Activated naive CD4-positive, alpha-beta T cell treated with anti-CD3 and anti-CD28 coated beads, Interleukin-2, amount 50 U/mL, for 72 hours (primary cell): ENCODE measurements around the gene RINT1. TPM values are rescaled to one million over a fixed set of nuclear protein-coding genes. Genes with fewer than 3 reads are reported as not detected.
"Not testable (repeated sequence)": the region's sequence is repeated elsewhere in the genome, so short reads cannot be mapped to it uniquely, and the experiment has no call there.

Source experiments
- ATAC-seq, 2 donors: fragments of 150-1000 bp; cut with Tn5 transposase; 2 replicates each; pipeline ENCODE4 v1.10.0; 2021; ENCODE audit warnings: mild to moderate bottlenecking in 2 of 2, moderate library complexity in 2 of 2
- DNase-seq, 2 donors: peaks; one replicate each; pipeline ENCODE4 v3.0.0; 2021 to 2022; ENCODE audit warnings: low spot score in 2 of 2
- H3K27ac Mint-ChIP-seq, 2 donors: one replicate each; pipeline ENCODE4 v1.8.0; 2022; ENCODE audit warnings: mild to moderate bottlenecking in 2 of 2, mixed read lengths in 2 of 2
- H3K36me3 Mint-ChIP-seq, 2 donors: one replicate each; pipeline ENCODE4 v1.8.0; 2022; ENCODE audit warnings: mixed read lengths in 2 of 2
- H3K9me3 Mint-ChIP-seq, 2 donors: one replicate each; pipeline ENCODE4 v1.8.0; 2022; ENCODE audit warnings: mixed read lengths in 2 of 2
- total RNA-seq, 2 donors: library from RNA; stranded (reverse); gene quantifications; one replicate each; pipeline ENCODE4 v1.2.3, GENCODE V29; 2022

Gene RINT1
- total RNA-seq, 2 donors from 2014 or later = 21.9 to 25.5 TPM

DNA sequence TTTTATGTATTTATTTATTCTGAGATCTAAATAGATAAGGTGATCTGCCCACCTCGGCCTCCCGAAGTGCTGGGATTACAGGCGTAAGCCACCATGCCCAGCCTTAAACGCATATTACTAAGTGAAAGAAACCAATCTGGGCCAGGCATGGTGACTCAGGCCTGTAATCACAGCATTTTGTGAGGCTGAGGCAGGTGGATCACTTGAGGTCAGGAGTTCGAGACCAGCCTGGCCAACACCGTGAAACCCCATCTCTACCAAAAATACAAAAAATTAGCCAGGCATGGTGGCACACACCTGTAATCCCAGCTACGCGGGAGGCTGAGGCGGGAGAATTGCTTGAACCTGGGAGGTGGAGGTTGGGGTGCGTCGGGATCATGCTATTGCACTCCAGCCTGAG lies 7.6 kb upstream of the RINT1 start:
- not testable (repeated sequence) for H3K27ac Mint-ChIP-seq, DNase-seq, H3K36me3 Mint-ChIP-seq, H3K9me3 Mint-ChIP-seq, ATAC-seq

DNA sequence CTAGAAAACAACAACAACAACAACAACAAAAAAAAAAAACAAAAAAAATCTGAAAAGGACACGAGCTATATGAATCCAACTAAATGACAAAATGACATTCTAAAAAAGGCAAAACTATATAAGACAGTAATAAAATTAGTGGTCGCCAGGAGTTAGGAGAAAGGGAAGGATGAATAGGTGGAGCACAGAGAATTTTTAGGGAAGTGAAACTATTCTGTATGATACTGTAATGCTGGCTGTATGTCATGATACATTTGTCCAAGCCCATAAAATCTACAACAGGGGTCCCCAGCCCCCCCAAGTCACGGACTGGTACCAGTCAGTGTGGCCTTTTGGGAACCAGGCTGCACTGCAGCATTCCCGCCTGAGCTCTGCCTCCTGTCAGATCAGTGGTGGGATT lies 7.2 kb upstream of the RINT1 start:
- Mint-ChIP-seq H3K36me3 (peaks cover 2 to 5% of the 10 kb centered on the region in 2 donors), H3K9me3 (no peaks in the 10 kb centered on the region), H3K27ac (no peak overlapping the region)
- ATAC-seq (no peak), DNase-seq (no peak)

DNA sequence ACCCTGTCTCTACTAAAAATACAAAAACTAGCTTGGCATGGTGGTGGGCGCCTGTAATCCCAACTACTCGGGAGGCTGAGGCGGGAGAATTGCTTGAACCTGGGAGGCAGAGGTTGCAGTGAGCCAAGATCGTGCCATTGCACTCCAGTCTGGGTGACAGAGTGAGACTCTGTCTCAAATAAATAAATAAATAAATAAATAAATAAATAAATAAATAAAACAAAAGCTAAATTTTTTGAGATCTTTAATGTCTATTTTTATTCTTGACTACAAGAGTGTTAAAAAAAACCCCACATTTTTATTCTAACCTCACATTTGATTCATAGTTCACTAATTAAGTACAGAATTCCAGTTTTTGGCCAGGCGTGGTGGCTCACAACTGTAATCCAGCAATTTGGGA lies 4.3 kb upstream of the RINT1 start:
- not testable (repeated sequence) for H3K27ac Mint-ChIP-seq, H3K9me3 Mint-ChIP-seq, H3K36me3 Mint-ChIP-seq, DNase-seq, ATAC-seq

DNA sequence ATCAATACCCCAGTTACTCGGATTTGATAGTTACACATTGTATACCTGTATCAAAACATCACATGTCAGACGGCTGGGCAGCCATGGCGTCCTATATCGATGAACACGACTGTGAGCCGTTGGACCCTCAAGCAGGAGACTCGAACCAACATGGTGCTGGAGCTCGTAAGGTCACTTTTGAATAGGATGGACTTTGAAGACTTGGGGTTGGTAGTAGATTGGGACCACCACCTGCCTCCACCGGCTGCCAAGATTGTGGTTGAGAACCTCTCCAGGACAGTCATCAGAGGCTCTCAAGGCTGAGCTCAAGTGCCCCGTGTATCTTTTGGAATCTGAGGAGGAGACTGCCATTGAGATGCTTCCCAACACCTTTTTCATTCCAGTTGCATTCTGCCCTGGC lies 1.9 kb upstream of the RINT1 start:
- H3K9me3 Mint-ChIP-seq = no peaks in the 10 kb centered on the region
- H3K27ac Mint-ChIP-seq = peak overlapping the region in 1 of 2 donors; percentile 29
- peaks cover 0 to 16% of the 10 kb centered on the region in 2 donors for H3K36me3 Mint-ChIP-seq
- ATAC-seq (no peak), DNase-seq (no peak)

DNA sequence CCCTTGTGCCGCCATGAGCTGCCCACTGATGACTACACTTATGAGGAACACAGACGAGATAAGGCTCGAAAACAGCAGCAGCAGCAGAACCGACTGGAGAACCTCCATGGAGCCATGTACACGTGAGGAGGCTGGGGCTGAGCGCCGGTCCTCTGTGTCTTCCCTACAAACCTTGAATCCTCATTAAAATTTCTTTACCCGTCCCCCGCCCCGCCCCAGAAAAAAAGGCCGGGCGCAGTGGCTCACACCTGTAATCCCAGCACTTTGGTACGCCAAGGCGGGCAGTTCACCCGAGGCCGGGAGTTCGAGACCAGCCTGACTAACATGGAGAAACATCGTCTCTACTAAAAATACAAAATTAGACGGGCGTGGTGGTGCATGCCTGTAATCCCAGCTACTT lies 1.5 kb upstream of the RINT1 start:
- Mint-ChIP-seq H3K9me3 (no peaks in the 10 kb centered on the region), H3K36me3 (peaks cover 0 to 16% of the 10 kb centered on the region in 2 donors), H3K27ac (peak overlapping the region in 1 of 2 donors; percentile 29)
- no peak for DNase-seq
- no peak for ATAC-seq

DNA sequence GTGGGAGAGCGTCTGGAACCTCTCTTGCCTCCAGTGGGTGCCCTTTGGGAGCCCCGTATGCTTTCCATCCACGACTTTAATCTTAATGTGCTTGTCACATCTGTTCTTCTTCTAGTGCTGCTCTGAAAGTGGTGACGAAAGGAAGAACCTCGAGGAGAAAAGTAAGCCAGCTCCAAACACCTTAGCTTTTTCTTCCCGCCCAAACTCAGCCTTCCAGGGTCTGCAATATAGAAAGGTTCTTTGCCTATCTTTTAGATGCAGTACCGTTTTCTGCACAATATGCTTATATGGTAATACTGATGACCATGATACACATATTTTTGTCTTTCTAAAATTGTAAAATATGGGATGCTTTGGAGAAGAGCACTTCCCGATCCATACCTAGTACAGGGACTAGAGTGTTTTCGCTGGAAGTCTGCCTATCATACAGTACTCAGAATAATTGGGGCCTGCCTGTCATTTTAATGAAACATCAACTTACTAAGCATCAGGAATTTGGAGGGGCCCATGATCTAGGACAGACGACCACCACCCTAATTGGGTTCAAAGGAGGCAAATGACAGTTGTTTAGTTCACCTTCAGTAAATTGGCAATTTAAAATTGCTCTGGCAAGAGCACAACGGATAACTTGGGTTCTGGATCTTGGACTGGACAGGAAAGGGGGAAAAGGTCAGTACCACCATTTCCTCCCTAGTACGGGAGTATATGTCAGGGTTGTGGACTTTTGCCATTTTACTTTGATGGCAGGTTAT lies 884 bp downstream of the RINT1 start:
- Mint-ChIP-seq H3K27ac (peak overlapping the region; percentile 95), H3K9me3 (no peaks in the 10 kb centered on the region), H3K36me3 (peaks cover 6 to 16% of the 10 kb centered on the region in 2 donors)
- DNase-seq (no peak), ATAC-seq (no peak)

DNA sequence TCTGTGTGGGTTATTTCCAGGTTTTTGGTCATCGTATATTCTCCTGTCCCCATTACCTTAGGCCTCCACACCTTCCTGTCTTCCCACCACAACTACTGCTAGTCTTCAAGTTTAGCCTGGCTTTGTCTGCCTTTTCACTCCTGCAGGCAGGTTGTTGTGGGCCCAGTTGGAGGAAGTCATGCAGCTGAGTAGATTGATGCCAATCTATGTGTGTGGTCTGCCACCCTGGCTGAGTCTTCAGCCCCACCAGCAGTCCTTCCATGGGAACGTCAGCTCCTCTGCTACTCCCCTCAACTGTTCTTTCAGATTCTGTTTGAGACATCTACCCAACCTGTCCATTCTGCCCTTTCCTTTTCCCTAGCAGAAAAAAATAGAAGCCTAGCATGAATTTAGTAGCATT lies 6.3 kb downstream of the RINT1 start:
- DNase-seq (no peak), ATAC-seq (no peak)
- peaks cover 17 to 19% of the 10 kb centered on the region in 2 donors for H3K36me3 Mint-ChIP-seq
- no peaks in the 10 kb centered on the region for H3K9me3 Mint-ChIP-seq
- H3K27ac Mint-ChIP-seq = no peak overlapping the region

DNA sequence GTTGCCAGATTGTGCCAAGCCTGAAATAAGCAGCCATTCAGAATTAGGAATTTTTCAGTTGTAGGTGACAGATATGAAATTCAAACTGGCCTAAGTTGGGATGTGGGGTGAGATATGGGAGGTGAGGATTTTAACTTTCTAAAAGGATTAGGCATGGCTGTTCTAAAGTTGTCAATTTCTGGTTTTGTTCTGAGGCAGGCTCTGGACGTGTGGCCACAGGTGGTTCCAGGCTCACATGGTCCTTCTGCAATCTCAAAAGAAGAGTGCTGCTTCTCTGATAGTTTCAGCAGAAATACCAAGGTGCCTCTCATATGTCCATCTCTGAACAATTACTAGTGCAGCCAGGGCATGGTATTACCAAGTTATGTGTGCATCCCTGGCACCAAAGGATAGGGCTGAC lies 27.9 kb downstream of the RINT1 start:
- H3K27ac Mint-ChIP-seq = peak overlapping the region in 1 of 2 donors; percentile 5
- ATAC-seq = no peak
- H3K36me3 Mint-ChIP-seq = peaks cover 0 to 6% of the 10 kb centered on the region in 2 donors
- no peaks in the 10 kb centered on the region for H3K9me3 Mint-ChIP-seq
- DNase-seq = no peak

DNA sequence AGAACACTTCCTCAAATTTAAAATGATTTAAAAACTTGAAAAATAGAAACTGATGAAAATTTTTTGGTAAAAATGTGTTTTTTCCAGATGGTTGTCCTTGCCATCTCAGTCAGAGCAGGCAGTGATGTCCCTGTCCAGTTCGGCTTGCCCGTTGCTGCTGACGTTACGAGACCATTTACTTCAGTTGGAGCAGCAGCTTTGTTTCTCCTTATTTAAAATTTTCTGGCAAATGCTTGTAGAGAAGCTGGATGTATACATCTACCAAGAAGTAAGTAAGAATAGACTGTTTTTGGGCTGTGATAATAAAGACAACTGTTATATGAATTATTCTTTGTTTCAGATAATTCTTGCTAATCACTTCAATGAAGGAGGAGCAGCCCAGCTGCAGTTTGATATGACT lies 33.2 kb downstream of the RINT1 start:
- H3K27ac Mint-ChIP-seq = no peak overlapping the region
- no peaks in the 10 kb centered on the region for H3K9me3 Mint-ChIP-seq
- H3K36me3 Mint-ChIP-seq = peaks cover under 1 to 5% of the 10 kb centered on the region in 2 donors
- DNase-seq (no peak), ATAC-seq (no peak)

DNA sequence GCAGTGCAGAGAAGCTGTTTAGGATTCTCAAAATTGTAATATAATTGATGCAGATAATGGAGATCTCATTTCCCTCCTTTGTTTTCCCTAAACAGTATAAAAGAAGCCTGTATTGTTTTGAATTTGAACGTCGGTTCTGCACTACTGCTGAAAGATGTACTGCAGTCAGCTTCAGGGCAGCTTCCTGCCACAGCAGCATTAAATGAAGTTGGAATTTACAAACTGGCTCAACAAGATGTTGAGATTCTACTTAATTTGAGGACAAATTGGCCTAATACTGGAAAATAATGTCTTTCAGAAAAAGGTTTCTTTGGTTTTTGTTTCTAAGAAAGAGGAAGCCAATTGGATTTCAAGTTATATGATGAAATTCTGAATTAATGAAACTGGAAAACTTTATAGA lies 35.0 kb downstream of the RINT1 start:
- Mint-ChIP-seq H3K27ac (no peak overlapping the region), H3K9me3 (no peaks in the 10 kb centered on the region), H3K36me3 (peaks cover 0 to 5% of the 10 kb centered on the region in 2 donors)
- ATAC-seq (no peak), DNase-seq (no peak)

DNA sequence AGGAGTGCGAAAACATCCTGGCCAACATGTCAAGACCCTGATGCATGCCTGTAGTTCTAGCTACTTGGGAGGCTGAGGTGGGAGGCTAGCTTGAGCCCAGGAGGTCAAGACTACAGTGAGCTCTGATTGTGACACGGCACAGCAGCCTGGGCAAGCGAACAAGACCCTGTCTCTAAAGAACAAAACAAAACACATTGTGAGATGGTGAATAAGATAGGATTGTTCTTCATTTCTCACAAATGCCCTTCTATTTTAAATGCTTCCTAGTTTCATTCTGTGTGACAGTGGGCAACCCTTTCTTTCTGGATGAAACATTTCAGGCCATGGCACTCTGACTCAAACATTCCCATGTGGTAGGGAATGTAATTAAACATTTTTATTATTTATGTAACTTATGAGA lies 35.8 kb downstream of the RINT1 start:
- H3K27ac Mint-ChIP-seq = peak overlapping the region in 1 of 2 donors; percentile 68
- ATAC-seq (no peak), DNase-seq (no peak)
- no peaks in the 10 kb centered on the region for H3K9me3 Mint-ChIP-seq
- peaks cover 0 to 5% of the 10 kb centered on the region in 2 donors for H3K36me3 Mint-ChIP-seq

DNA sequence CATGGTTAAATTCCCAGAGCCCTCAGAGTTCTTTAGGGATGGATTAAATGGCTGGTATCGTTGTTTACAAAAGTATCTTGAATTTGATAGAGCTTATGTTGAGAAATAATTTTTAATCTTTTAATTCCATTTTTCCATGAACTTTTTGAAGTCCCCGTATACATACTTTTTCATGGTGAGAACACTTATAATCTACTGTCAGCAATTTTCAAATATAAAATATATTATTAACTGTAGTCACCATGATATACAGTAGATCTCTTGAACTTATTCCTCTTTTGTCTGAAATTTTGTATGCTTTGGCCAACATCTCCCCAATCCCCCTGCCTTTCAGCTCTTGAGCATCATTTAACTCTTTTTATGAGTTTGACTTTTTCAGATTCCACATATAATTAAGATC lies 39.9 kb downstream of the RINT1 start:
- Mint-ChIP-seq H3K27ac (no peak overlapping the region), H3K36me3 (peaks cover 0 to 5% of the 10 kb centered on the region in 2 donors), H3K9me3 (no peaks in the 10 kb centered on the region)
- no peak for DNase-seq
- ATAC-seq = no peak

DNA sequence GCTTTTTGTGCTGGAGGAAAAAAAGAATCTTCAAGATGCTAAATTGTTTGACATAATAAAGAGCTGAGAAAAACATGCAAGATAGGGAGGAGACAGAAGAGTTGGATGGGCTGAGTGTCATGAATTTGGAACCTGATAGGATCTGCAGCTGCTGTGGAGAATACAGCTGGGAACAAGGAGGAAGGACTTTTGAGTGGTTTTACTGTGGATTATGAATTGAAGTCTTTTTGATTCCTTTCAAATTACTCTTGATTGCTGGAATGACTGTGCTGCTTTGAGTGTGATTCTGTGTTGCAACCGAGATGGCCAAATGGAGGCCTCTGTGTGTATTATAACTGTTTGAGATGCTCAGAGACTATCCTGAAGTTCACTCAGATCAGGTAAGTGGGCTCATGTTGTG lies 45.2 kb downstream of the RINT1 start:
- Mint-ChIP-seq H3K27ac (no peak overlapping the region), H3K9me3 (no peaks in the 10 kb centered on the region), H3K36me3 (peaks cover 0 to under 1% of the 10 kb centered on the region in 2 donors)
- ATAC-seq = no peak
- DNase-seq = no peak

DNA sequence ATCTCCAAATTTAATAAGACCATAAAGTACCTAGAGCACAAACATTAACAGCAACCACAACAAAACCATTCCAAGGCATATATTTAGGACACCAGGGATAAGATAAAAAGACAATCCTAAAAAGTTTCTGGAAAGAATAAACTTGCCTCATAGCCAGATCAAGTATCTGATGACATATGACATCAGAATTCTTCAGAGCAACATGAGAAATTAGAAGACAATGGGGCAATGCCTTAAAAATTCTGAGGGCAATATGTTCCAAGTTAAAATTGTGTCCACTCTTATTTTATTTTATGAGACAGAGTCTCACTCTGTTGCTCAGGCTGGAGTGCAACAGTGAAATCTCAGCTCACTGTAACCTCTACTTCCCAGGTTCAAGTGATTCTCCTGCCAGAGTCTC lies 46.5 kb downstream of the RINT1 start:
- DNase-seq = no peak
- peaks cover 0 to 8% of the 10 kb centered on the region in 2 donors for H3K36me3 Mint-ChIP-seq
- peaks cover 0 to 4% of the 10 kb centered on the region in 2 donors for H3K9me3 Mint-ChIP-seq
- no peak for ATAC-seq
- H3K27ac Mint-ChIP-seq = no peak overlapping the region

DNA sequence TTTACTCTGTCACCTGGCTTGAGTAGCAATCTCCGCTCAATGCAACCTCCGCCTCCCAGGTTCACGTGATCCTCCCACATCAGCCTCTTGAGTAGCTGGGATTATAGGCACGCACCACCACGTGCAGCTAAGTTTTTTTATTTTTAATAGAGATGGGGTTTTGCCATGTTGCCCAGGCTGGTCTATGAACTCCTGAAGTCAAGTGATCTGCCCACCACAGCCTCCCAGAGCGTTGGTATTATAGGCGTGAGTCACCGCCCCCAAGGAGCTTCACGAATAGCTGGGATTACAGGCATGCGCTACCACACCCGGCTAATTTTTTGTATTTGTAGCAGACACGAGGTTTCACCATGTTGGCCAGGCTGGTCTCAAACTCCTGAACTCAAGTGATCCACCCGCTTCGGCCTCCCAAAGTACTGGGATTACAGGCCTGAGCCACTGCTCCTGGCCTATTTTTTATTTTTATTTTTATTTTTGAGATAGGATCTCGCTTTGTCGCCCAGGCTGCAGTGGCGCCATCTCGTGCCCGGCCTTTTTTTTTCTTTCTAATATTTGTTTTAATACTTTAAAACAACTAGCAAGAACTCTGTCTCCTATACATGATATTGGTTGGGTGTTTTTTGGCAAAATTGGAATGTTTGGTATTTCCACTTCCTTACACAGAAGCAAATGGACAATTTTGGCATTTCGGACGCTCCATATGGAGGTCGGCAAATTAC lies 48.2 kb downstream of the RINT1 start:
- ATAC-seq = no peak
- no peak overlapping the region for H3K27ac Mint-ChIP-seq
- H3K36me3 Mint-ChIP-seq = peaks cover 5 to 13% of the 10 kb centered on the region in 2 donors
- no peak for DNase-seq
- peaks cover 4% of the 10 kb centered on the region in 2 donors for H3K9me3 Mint-ChIP-seq

DNA sequence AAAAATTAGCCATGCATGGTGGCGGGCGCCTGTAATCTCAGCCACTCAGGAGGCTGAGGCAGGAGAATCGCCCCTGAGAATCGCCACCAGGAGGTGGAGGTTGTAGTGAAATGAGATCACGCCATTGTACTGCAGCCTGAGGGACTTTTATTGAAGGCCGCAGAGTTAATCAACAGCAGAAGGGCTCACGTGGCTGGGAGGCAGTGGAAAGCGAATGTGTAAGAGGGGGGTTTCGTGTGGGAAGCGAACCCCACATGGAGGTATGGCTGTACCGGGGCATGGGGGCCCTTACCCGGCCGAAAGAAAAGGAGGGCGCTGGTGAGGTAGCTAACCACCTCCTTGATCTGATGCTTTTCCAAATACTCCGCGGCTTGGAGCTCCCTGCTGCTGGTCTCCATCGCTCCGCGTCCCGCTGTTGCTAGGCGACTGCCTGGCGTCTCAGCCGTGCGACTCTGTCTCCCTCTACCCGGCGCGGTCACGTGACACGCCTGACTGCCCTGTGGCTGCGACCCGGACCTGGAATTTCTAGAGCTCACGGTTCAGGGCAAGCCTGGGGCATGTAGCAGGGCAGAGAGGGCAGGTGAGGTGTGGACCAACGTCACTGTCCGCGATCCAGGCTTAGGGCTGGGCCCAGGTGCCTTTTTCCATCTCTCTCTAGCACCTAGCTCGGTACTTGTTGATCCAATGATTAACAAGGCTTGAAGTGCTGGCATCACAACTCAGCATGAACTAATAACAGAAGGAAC lies 49.2 kb downstream of the RINT1 start, which contains the start of gene EFCAB10:
TSS of gene EFCAB10 (minus strand) at position 428 of the 746 bp plus-strand sequence. CDS start at position 398, 30 bp downstream.
- H3K36me3 Mint-ChIP-seq = peaks cover 5 to 13% of the 10 kb centered on the region in 2 donors
- ATAC-seq (peak; percentile 87 to 90), DNase-seq (peak; percentile 57 to 64)
- H3K27ac Mint-ChIP-seq = peak within 1 kb of the TSS in 1 of 2 donors; percentile 64
- peaks cover 4% of the 10 kb centered on the region in 2 donors for H3K9me3 Mint-ChIP-seq

DNA sequence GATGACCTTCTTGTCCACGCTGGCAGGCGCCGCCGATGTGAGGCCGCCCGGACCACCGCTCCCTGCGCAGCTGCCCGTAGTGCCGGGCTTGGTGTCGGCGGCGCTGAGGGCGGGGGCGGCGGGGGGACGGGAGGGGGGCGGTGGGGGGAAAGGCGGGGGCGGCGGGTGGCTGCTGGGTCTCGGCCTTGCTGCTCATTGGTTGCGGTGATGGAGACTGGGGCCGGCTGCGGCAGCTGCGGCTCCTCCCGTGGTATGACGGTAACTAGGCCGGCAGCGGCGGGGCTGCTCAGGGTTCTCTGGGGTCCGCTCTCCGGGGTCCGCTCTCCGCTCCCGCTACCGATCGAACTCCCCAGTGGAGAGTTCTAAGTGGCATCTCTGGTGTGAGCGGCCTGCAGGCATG lies 51.1 kb downstream of the RINT1 start:
- peaks cover 4% of the 10 kb centered on the region in 2 donors for H3K9me3 Mint-ChIP-seq
- peaks cover 5 to 13% of the 10 kb centered on the region in 2 donors for H3K36me3 Mint-ChIP-seq
- ATAC-seq = no peak

More for the DNA sequence above, 51.1 kb downstream of the RINT1 start:
- no peak overlapping the region for H3K27ac Mint-ChIP-seq
- no peak for DNase-seq
